ENCODE measurements around the gene SNX9.

GRCh38 chr6:157831018-157831369 lies 7.9 kb downstream of the SNX9 start:
- TF ChIP-seq CTCF (IDR thresholded peaks at IDR 0.05; ENCODE audit: poor library complexity, severe bottlenecking) (no peak), TAF1 (IDR thresholded peaks at IDR 0.05; ENCODE audit: low read depth) (no peak), POLR2AphosphoS5 (IDR thresholded peaks at IDR 0.05) (no peak), MXI1 (conservative IDR thresholded peaks at IDR 0.05; ENCODE audit: poor library complexity, severe bottlenecking) (no peak), EZH2 (IDR thresholded peaks at IDR 0.05; ENCODE audit: borderline replicate concordance, insufficient read depth, low read length, poor library complexity, severe bottlenecking) (no peak)

Data from neural cell (in vitro differentiated cells).